ENCODE data around the gene LRRFIP2.

LRRFIP2 gene

GRCh38 chr3:37074178-37074577, 100.2 kb downstream of the LRRFIP2 start:
- no peak overlapping the region for H3K9ac ChIP-seq
- H3K27me3 ChIP-seq (ENCODE audit: insufficient read depth, low read depth), result no peaks in the 10 kb centered on the region
- peaks cover 7% of the 10 kb centered on the region for H3K4me1 ChIP-seq (ENCODE audit: low read depth, poor library complexity, severe bottlenecking)
- H4K20me1 ChIP-seq (ENCODE audit: insufficient read depth), result no peaks in the 10 kb centered on the region
- H3K79me2 ChIP-seq (ENCODE audit: insufficient read depth, low read depth), result no peaks in the 10 kb centered on the region
- TF ChIP-seq CTCF (conservative IDR thresholded peaks at IDR 0.05; ENCODE audit: low read depth, low read length), result no peak
- H3K4me3 ChIP-seq (IDR thresholded peaks at IDR 0.05; ENCODE audit: insufficient read depth, low read depth, low read length), result no peak overlapping the region
- no peaks in the 10 kb centered on the region for H3K36me3 ChIP-seq (ENCODE audit: insufficient read depth)
- H3K4me2 ChIP-seq, result no peak overlapping the region
- H3K27ac ChIP-seq, result no peak overlapping the region
- H2AFZ ChIP-seq (ENCODE audit: low read depth), result no peak overlapping the region

GRCh38 chr3:37072892-37073291, 101.5 kb downstream of the LRRFIP2 start:
- Histone ChIP-seq H3K27me3 (ENCODE audit: insufficient read depth, low read depth) (no peaks in the 10 kb centered on the region), H3K27ac (no peak overlapping the region), H4K20me1 (ENCODE audit: insufficient read depth) (no peaks in the 10 kb centered on the region), H3K4me1 (ENCODE audit: low read depth, poor library complexity, severe bottlenecking) (peaks cover 7% of the 10 kb centered on the region), H3K4me3 (IDR thresholded peaks at IDR 0.05; ENCODE audit: insufficient read depth, low read depth, low read length) (no peak overlapping the region), H3K36me3 (ENCODE audit: insufficient read depth) (no peaks in the 10 kb centered on the region), H3K79me2 (ENCODE audit: insufficient read depth, low read depth) (no peaks in the 10 kb centered on the region), H3K9ac (no peak overlapping the region), H3K4me2 (no peak overlapping the region), H2AFZ (ENCODE audit: low read depth) (no peak overlapping the region)
- no peak for TF ChIP-seq CTCF (conservative IDR thresholded peaks at IDR 0.05; ENCODE audit: low read depth, low read length)

- Histone ChIP-seq H3K79me2 (ENCODE audit: insufficient read depth, low read depth) (no peaks in the 10 kb centered on the region), H3K27ac (no peak overlapping the region), H4K20me1 (ENCODE audit: insufficient read depth) (no peaks in the 10 kb centered on the region), H3K36me3 (ENCODE audit: insufficient read depth) (no peaks in the 10 kb centered on the region), H2AFZ (ENCODE audit: low read depth) (no peak overlapping the region), H3K27me3 (ENCODE audit: insufficient read depth, low read depth) (no peaks in the 10 kb centered on the region), H3K4me2 (no peak overlapping the region), H3K9ac (no peak overlapping the region), H3K4me1 (ENCODE audit: low read depth, poor library complexity, severe bottlenecking) (peaks cover 7% of the 10 kb centered on the region), H3K4me3 (IDR thresholded peaks at IDR 0.05; ENCODE audit: insufficient read depth, low read depth, low read length) (no peak overlapping the region)
- TF ChIP-seq CTCF (conservative IDR thresholded peaks at IDR 0.05; ENCODE audit: low read depth, low read length), result no peak
Measured at GRCh38 chr3:37071921-37072320, 102.5 kb downstream of the LRRFIP2 start.

GRCh38 chr3:37068031-37068430, 106.4 kb downstream of the LRRFIP2 start:
- Histone ChIP-seq H3K4me3 (IDR thresholded peaks at IDR 0.05; ENCODE audit: insufficient read depth, low read depth, low read length) (no peak overlapping the region), H3K4me2 (no peak overlapping the region), H4K20me1 (ENCODE audit: insufficient read depth) (no peaks in the 10 kb centered on the region), H3K4me1 (ENCODE audit: low read depth, poor library complexity, severe bottlenecking) (peaks cover 5% of the 10 kb centered on the region), H3K79me2 (ENCODE audit: insufficient read depth, low read depth) (no peaks in the 10 kb centered on the region), H3K27ac (no peak overlapping the region), H3K27me3 (ENCODE audit: insufficient read depth, low read depth) (no peaks in the 10 kb centered on the region), H3K9ac (no peak overlapping the region), H2AFZ (ENCODE audit: low read depth) (no peak overlapping the region), H3K36me3 (ENCODE audit: insufficient read depth) (no peaks in the 10 kb centered on the region)
- TF ChIP-seq CTCF (conservative IDR thresholded peaks at IDR 0.05; ENCODE audit: low read depth, low read length), result no peak

All from KMS-11 (cell line).